Suppressor macrophage treated with lipopolysaccharide for 1 hour (primary cell): ENCODE measurements around the gene PEX6.
"Not testable (repeated sequence)": the region's sequence is repeated elsewhere in the genome, so short reads cannot be mapped to it uniquely, and the experiment has no call there.

Source experiments
- DNase-seq, 3 donors: peaks; one replicate each; pipeline ENCODE4 v3.0.0-alpha.2; 2020 to 2022

The PEX6 gene

DNA sequence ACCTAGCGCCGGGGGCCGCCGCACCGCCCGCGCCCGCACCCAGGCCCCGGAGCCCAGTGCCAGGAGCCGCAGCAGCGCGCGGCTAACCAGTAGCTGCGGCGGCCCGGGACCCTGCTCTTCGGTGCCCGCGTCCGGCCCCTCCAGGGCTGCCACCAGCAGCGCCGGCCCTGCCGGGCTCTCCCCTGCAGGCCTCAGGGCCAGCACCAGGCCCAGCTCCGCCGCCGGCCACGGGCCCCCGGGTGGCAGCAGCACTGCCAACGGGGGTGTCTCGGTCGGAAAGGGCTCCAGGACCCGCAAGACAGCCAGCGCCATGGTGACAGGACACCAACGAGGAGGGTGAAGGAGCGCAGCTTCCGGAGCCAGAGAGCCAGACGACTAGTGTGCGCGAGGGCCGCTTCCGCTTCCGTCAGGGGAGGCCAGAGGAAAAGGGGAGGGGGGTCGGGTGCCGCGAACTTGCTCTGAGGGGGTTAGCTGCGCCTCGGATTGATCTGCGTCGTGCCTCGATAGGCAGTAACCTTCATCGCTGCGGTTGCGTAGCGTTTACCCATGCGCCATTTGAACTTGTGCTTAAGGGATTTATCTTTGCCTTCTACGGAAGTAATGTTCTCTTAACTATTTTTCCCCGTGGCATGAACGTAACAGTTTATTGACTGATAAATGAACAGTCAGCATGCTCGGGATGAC lies at the start of gene PEX6:
TSS of gene PEX6 (minus strand) at position 343 of the 684 bp plus-strand sequence. CDS start at position 312, 31 bp downstream.
- peak; percentile 80 to 95 (median 90) for DNase-seq

DNA sequence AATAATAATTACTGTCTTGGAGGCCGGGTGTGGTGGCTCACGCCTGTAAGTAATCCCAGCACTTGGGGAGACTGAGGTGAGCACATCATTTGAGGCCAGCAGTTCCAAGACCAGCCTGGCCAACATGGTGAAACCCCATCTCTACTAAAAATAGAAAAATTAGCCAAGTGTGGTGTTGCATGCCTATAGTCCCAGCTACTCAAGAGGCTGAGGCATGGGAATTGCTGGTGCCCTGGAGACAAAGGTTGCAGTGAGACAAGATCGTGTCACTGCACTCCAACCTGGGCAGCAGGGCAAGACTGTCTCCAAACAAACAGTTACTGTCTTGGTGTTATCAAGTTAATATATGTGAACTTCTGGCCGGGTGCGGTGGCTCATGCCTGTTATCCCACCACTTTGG lies 47.4 kb upstream of the PEX6 start:
- no peak for DNase-seq

DNA sequence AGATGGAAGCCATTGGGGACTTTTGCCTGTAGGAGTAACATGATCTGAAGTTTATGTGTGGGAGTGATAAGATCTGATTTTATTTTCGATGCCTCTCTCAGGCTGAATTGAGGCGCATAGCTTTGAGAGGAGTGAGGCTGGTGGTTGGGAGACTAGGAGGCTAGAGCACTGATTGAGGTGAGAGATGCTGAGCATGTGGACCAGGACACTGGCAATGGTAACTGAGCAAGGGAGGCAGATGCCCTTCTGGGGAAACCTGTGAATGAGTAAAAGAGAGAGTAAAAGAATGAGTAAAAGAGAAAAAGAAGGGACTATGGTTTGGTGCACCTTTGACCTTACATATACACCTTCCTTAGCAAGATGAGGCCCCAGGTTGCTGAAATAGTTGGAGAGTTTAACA lies 45.5 kb upstream of the PEX6 start:
- DNase-seq = no peak

DNA sequence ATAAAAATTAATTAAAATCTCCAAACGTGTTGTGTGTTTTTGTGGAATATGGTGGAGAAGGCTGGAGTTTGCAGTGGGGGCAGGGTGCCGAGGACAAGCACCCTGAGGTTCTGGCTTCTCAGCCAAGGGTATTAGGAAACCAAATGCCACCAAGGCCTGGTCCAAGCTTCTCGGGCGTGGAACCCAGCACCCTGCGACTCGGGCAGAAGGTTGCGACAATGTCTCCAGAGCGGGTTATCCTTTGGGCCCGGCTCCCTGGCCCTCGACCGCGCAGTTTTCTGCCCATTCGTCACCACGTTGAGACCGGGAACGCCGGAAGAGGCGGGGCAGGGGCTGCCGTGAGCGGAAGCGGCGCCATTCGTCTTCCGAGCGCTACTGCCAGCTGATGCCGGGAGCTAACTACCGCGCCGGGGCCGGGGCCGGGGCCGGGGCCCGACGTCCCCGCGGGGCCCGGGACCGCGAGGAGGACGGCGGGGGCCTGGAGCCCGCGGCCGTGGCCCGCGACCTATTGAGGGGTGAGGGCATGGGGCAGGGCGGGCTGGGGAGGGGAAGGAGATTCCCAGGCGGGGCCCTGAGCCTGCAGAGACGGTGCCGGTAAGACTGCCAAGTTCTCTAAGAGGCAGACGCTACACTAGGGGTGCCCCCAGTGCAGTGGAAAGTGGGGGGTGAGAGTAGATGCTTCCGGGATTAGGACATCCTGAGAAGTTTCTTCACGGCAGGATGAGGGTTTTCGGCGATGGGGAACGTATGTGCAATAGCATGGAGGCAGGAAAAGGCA lies 42.5 kb upstream of the PEX6 start, which contains the start of gene RRP36:
TSS of gene RRP36 (plus strand) at position 354 of the 778 bp plus-strand sequence. CDS start at position 386, 32 bp downstream.
- peak; percentile 80 to 91 (median 82) for DNase-seq

DNA sequence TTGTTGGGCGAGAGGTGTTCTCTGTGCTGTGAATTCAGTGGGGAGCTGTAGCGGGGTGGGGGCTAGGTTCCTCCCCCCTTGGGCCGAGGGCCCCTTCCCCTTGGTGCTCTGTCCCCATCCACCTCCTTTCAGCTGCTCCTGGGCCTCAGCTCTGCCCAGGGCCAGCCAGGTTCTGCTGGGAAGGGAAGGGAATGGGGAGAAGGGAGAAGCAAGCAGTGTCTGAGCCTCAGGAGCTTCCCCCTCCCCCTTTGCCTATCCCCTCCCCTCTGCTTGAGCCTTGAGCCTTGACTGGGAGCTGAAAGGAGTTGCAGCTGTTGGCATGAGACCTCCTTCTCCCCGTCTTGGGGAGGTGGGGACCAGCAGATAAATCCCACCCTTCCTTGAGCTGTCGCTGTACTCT lies 41.9 kb upstream of the PEX6 start:
- DNase-seq = no peak

GRCh38 chr6:43020052-43020705 lies 41.2 kb upstream of the PEX6 start:
- peak in 2 of 3 donors; percentile 9 to 11 for DNase-seq

- DNase-seq = no peak
Measured at GRCh38 chr6:43019152-43019551, 40.2 kb upstream of the PEX6 start.

DNA sequence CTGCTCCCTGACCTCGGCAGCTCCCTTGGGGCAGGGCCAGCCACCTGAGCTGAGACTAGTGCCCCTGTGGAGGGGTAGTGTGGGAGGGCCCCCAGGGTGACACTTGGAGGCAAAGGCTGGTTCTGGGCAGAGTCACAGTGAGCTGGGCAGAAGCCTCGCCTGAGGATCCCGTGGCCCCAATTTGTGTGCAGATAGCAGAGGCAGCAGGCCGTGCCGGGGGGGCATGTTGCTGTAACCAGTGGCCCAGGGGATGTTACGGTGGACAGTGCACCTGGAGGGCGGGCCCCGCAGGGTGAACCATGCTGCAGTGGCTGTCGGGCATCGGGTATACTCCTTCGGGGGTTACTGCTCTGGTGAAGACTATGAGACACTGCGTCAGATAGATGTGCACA lies 38.0 kb upstream of the PEX6 start:
- no peak for DNase-seq

DNA sequence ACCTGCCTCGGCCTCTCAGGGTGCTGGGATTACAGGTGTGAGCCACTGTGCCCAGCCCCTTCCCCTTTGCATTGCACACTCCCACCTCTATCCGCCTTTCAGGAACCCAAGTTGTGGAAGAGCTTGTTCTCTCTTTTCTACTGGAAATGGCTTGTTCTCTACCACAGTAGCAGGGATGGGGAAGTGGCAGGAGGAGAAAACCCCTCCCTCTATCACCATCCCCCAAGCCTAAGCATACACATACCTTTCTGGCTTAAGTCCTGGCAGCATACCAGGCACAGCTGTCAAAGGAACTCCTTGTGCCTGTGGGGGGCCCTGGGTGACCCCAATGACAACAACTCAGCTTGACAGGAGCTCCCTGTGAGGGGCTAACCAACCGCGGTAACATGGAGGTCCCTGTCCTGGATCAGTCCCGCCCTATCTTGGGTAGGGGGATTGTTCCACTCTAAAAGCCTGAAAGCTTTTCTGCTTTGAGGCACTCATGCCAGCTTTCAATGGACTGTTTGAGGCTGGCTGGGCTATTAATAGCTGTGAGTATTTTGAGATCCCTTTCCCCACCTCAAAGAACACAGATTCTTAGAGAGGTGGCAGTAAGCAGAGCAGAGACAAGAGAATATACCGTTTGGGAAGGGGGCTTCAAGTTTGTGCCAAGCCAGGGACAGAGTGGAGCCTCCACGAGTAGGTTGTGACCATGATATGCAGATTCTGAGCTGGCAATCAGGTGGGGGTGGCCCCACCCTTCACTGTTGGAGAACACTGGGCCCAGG lies 37.4 kb upstream of the PEX6 start:
- peak in 2 of 3 donors; percentile 14 to 17 for DNase-seq

DNA sequence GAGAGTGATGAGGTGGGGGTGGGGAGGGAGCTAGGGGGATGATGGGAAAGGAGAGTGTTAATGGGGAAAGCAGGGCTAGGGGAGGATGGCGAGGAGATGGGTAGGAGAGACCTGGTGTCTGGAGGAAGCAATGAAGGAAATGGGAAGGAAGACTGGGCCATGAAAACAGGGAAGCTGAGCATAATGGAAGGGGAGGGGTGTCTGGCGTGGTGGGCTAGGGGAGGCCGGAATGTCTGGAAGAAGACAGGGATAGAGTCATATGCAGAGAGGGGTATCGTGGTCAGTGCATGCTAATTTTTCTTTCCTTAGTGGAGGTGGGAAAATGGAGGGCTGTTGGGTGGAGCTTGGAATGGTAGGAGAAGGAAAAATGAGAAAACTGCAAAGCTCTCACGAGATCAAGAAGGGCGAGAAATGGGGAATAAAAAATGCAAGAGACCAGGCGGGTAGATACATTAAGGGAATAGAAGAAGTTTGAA lies 35.5 kb upstream of the PEX6 start:
- DNase-seq = peak; percentile 3 to 33 (median 7)

GRCh38 chr6:43013843-43014433 lies 35.0 kb upstream of the PEX6 start, which contains the start of the genes KLHDC3 and MEA1:
KLHDC3 (plus strand) TSS chr6:43014249; CDS start chr6:43017193, 2,944 bp downstream.
MEA1 (minus strand) TSS chr6:43013946; CDS start chr6:43013813, 133 bp downstream.
- DNase-seq = peak; percentile 99 to 100 (median 100)

GRCh38 chr6:43013097-43013842 lies 34.3 kb upstream of the PEX6 start:
- peak; percentile 20 to 25 (median 21) for DNase-seq

DNA sequence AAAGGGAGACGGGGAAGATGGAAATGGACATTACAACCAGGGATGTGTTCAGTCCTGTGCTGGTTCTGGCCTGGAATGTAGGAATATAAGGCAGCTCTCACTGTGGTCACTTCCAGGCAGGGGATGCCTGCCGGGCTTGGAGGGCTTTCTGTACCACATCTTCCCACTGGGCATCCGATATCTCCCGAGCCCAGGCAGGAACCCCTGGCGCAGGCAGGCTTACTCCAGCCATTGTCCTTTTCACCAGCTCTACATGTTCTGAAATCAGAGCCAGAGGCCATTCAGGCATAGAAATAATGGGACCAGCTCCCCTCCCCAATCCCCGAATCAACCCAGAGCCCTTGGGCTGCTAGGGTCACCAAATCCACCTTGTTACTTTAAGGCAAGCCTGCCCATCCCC lies 33.4 kb upstream of the PEX6 start:
- DNase-seq = no peak

DNA sequence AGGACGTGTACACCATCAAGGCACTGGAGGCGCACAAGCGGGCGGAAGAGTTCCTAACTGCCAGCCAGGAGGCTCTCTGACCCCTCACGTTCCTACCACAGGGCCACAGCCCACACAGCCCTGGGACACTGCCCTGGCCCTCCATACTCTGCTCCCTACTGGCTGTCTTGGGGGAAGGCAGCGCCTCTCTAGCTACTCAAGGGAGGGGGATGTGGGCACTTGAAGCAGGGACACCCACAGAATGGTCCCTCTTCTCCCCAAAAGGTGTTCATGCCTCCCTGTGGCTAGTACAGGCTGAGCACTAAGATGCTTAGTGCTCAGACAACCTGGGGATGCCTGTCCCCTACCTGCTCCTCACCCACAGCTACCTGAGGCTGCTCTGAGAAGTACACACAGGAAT lies 32.2 kb upstream of the PEX6 start:
- no peak for DNase-seq

GRCh38 chr6:43009124-43009523 lies 30.1 kb upstream of the PEX6 start:
- DNase-seq = peak; percentile 36 to 52 (median 43)

DNA sequence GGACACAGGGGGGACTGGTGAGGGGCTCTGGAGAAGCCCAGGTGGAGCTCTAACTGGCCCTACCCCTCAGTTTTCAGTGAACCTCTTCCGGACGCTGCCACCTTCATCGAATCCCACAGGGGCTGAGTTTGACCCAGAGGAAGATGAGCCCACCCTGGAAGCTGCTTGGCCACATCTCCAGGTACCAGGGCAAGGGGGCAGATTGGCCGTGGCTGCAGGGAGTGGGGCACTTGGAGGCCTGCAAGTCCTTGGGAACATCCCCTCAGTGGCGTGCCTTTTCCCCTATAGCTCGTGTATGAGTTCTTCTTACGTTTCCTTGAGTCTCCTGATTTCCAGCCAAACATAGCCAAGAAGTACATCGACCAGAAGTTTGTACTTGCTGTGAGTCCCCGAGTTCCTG lies 28.1 kb upstream of the PEX6 start:
- no peak for DNase-seq

- no peak for DNase-seq
Measured at GRCh38 chr6:43006251-43006650, 27.3 kb upstream of the PEX6 start.

GRCh38 chr6:43005844-43006243 lies 26.9 kb upstream of the PEX6 start:
- no peak for DNase-seq

GRCh38 chr6:43001843-43002242 lies 22.9 kb upstream of the PEX6 start:
- DNase-seq = no peak

DNA sequence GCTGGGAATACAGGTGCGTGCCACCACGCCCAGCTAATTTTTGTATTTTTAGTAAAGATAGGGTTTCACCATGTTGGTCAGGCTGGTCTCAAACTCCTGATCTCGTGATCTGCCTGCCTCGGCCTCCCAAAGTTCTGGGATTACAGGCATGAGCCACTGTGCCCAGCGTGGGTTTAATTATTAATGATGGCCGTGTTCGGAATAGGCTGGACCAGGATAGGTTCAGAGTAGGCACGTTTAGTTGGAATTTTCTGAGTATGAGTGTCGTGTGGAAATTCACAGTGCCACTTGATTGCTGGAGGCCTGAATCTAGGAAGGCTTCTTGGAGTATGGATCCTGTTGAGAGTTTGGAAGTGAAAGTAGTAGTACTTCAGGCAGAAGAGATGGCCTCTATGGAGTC lies 19.2 kb upstream of the PEX6 start:
- not testable (repeated sequence) for DNase-seq

DNA sequence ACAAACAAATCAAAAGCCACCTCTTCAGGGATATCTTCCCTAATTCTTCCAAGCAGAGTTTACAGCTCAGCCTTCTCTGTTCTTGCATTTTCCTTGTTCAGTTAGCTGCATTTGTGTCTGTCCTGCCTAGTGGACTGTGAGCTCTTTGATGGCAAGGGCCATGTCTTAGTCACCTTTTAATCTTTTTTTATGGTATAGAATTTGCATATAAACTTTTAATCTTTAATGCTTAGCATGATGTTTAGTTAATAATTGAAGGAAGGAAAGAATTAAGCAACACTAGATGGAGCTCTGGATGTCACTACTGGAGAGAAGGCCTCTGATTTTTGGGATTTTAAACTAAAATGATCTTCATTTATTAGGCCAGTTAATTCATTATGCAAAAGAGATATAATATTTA lies 17.5 kb upstream of the PEX6 start:
- no peak for DNase-seq
